CD4-positive, alpha-beta T cell treated with Interleukin-17A for 4 hours (primary cell): Measurements from ENCODE around the gene RGS3.

ENCODE experiments used
- DNase-seq: peaks from one replicate; pipeline ENCODE4 v3.0.0-alpha.2; 2020; ENCODE audit warnings: mixed read lengths

RGS3 gene

DNA sequence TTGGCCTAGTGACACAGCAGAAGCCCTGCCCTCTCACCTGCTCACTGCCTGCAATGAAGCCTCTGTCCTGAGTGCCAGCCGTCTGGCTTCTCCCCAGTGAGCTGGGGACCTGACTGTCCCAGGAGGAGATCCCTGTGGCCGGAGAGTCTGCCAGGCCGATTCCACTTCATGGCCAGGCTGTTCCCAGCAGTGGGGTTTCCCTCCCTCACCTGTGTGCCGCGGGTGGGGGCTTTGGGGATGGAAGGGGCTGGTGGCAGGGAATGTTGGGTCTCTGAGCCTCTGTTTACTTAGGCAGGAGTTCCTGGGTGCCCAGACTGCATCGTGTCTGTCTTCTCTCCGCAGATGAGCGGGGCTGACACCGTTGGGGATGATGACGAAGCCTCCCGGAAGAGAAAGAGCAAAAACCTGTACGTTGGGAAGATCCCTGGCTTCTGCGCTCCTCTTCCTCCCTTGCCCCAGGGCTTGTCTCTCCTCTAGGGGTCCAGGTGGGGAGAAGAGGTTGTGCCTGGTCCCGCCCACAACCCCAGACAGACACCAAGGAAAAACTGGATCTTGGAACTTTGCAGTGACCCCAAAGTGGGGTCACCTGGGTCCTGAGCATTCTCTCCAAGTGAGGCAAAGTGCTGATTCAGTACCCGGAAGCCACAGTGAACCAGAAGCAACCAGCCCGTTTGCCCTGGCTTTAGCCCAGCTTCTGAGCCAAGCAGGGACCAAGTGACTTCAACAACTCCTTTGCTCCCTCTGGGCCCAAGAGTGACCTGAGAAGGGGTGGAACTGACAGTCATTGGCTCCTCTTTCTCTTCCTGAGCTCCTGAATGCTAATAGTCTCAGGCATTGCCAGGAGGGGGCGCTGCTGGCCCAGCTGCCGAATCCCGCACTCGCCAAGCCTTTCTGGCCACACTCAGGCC is 127.7 kb downstream of the RGS3 start:
- peak; percentile 65 for DNase-seq

DNA sequence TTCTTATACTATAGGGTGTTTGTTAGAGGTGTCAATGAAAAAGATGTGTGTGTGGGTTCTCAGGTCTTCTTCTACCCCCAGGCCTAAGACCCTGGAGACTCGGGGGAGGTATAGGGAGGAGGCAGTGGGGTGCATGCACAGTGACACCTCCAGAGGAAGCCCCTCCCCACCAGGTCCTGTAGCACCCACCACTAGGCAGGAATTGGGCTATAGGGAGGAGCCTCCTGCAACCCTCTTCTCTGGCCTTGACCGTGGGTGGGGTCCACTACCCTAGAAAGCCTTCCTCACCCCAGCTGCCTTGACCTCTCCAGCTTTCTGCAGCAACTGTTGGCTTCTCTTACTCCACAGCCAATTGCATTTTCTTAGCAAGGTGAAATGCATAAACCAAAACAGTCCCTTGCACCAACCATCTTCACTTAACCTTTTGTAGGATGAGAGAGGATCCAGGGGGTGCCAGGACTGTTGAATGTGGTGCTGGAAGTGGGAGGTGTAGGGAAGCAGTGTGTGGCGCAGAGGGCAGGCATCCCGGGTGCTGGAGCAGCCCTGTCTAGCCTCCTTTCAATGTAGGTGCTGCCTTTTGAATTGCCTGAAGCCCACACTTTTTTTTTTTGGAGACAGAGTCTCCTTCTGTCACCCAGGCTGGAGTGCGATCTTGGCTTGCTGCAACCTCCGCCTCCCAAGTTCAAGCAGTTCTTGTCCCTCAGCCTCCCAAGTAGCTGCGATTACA is 128.5 kb downstream of the RGS3 start:
- DNase-seq: no peak

DNA sequence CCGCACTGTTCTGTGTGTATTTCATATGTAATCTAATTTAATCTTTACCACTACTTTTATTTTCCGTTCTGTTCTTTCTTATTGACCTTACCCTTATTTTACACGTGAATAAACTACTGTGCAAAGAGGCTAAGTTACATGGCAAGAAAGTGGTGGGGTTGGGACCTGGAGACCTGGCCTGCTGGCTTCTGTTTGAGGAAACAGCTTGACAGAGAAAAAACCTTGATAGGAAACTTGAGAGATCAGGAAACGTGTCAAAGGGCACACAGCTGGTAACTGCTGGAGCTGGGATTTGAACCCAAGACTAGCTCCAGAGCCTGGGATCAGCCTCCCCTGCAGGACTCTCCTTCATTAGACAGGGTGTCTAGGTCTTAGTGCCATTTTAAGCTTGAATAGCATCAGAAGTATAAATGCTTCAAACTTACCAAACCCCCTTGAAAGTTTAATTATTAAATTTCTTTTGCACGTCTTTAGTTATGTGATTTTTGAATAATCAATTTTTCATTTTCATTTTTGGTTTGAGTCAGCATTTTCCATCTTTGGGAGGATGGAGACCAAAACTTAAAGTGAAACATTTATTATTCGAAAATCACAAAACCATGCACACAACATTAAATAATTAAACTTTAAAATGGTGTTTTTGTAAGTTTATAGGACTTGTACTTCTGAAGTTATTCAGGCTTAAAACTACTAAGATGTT is 129.5 kb downstream of the RGS3 start:
- DNase-seq: no peak

DNA sequence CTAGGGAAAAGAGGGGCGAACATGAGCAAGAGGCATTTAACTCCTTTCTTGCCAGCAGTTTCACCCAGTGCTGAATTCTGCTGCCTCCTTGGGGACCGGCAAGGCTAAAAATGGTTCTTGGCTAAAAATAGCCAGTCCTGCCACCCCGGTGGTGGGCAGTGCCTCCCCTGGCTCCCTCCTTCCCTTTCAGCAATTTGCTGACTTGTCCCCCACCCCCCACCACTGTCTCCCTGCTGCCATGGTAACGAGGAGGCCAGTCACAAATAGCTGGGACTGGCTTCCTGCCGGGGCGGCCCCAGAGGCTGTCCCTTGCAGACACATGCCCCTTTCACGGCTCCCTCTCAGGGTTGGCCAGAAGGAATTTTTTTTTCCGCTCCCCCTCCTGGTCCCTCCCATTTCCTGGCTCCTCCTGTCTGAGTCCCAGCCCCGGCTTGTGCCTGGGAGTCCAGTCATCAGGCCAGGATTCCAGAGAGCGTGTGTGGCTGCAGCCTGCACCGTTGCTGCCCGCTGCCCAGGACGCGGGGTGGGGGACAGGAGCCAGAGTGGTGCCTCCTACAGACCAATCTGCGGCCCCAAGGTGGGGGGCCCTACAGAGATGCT is 130.3 kb downstream of the RGS3 start:
- DNase-seq: no peak

DNA sequence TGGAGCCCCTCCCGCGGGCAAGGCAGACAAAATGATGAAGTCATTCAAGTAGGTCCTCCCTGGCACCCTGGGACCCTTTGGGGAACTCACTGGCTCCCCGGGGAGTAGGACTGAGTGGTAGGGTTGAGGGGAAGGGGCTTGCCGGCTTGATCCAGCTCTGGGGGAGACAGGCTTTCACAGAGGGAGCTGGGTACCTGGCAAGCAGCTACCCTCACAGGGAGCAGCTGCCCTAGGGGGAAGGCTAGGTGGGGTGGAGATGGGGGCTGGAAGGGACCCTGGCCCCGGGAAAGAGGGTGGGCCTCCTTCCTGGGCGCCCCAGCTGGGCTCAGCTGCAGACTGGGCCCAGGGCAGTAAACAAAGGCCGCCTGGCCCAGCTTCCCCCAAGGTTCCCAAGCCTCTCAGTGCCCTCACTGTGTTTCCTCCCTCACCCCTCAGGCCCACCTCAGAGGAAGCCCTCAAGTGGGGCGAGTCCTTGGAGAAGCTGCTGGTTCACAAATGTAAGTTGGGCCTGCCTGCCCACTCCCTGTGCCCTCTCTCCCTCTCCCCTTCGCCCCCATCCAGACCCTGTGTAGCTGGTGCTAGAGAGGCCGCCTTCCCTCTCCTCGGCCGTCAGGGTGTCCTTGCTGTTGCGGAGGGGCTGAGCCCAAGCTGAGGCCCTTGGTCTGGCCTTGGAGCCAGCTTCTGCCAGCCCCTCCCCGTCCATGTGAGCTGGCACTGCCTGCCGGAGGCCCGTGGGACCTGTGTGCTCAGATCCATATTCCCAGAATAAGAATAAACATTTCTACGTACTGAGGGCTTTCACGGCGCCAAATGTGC is 131.2 kb downstream of the RGS3 start:
- DNase-seq: no peak

DNA sequence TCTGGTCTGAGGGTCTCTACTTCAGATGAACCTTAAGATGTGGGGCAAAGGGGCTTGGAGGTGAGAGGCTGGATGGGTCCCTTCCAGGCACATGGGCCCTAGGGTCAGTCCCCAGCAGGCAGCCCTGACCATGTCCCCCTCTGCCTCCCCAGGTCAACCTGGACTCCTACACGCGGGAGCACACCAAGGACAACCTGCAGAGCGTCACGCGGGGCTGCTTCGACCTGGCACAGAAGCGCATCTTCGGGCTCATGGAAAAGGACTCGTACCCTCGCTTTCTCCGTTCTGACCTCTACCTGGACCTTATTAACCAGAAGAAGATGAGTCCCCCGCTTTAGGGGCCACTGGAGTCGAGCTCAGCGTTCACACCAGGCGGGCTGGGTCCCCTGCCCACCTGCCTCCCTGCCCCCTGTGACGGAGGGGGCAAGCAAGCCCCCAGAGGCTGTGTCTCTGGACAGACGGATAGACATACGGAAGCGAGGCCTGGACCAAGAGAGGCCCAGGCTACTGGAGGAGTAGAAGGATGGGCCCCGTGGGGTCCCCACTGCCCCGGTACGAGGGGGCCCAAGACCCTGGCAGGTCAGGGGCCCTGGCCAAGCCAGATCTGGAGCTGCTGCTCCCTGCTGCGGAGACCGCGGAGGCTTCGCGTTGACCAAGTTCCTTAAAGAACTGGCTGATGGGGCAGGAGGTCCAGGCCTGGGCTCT is 133.2 kb downstream of the RGS3 start:
- DNase-seq: no peak

DNA sequence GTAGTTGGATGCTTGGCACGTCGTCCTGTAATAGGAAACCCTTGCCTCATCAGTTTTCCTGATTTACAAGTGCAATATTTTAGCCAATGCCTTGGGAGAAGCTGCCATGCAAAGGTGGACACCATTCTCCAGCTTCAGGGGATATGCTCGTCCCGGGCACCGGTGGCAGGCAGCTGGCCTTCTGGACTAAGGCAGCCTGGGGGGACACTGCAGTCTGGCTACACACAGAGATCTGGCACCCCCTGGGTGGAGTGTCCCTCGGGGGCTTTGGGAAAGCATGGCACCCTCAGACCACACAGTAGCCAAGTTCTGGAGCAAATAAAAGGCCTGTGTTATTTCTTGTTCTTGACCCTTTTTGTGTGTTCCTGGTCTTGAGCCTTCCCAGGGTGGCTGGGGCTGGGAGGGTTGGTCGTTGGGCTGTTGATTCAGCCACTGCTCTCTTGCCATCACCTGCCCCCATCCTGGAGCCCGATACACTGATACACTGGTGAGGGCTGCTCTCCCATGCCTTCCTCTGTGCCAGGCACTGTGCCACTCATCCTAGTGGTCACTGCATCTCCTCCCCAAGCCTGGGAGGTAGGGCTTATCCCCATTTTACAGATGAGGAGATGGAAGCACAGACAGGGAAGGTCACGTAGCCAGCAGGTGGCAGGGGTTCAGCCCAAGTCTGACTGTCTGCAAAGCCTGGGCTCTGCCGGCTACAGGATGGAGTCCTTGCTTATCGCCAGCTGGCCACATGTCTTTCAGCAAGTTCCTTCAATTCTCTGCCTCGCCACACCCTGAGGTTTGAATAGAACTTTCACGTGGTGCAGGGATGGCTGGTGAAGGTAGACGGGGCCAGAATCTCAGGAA is 134.1 kb downstream of the RGS3 start:
- DNase-seq: no peak

DNA sequence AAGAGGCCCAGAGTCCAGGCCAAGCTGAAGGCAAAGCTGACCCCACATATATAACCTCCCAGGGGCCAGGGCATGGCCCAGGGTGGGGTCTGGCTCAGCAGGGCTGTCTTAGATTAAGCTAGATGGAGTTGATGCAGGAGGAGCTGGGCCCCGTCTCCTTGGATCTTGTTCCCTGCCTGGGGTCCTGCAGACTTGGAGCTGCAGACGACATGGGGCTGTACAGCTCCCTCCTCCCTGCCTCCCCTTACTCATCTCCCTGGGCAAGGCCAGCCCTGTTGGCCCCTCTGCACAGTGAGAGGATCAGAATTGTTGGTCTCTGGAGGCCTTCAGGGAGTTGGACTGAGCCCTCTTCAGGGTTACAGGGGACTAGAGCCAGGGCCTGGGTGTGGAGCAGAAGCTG is 134.9 kb downstream of the RGS3 start:
- no peak for DNase-seq

DNA sequence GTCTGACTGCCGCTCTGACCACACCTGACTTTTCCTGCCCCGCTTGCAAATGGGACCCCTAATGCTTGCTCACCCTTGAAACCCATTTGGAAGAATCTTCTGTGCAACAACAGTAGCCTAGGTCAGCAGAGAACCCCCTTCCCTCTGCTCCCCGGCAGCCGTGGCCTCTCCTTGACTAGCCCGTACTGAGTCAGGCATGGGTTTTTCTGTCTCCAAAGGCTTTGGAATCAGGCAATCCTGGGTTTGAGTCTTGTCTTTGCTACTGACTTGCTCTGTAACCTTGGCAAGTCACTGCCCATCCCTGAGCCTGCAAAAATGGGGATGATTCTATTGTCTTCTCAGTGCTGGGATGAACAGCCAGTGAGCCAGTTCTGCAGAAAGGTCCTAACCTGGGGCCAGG is 135.4 kb downstream of the RGS3 start:
- DNase-seq: no peak

DNA sequence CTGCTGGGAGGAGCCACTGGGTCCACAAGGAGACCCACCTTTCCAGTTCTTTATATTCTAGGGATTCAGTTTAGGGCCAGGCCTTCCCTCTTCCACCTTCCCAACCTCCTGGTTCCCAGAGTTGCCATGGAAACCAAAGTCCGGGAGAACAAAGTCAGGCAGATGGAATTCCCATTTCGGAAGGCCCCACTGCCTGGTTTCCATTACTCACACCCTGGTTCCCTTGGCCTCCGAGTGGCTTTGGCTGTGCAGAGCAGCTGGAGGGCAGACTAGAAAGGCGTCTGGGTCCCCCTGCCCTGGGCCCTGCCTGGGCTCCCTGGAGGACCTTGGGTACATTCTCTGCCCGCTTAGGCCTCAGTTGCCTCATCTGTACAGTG is 136.1 kb downstream of the RGS3 start:
- no peak for DNase-seq

DNA sequence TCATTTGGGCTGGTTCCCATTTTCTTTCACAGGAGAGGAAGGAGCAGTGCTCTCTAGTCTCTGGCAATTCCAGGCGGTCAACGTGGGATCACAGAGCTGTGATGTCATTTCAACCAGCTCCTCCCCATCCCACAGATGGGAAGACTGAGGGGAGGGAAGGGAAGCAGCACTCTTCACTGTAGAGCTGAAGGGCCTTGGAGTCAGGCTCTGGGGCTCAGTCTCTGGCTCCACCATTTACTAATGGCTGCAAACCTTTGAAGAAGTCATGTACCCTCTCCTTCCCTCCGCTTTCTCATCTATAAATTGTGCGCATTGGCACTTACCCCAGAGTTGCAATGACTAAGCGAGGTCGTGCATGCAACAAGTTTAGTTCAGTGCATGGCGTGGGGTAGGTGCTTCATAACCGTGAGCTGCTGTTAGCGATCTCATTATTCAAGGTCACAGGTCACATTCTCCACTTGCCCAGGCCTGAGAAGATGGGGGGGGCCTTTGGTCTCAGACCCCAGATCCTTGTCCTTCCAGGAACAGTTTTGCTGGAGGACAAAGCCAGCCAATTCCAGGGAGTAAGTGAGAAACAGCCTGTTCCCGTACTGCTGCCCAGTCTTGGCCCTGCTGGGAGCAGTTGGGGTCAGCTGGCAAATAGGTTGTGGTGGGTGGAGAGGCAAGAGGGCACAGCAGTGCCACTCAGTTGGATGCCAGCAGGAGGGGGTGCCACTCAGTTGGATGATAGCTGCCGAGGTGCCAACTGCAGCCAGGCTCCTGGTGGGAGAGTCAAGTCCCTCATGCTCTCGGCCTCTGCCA is 136.7 kb downstream of the RGS3 start:
- no peak for DNase-seq

DNA sequence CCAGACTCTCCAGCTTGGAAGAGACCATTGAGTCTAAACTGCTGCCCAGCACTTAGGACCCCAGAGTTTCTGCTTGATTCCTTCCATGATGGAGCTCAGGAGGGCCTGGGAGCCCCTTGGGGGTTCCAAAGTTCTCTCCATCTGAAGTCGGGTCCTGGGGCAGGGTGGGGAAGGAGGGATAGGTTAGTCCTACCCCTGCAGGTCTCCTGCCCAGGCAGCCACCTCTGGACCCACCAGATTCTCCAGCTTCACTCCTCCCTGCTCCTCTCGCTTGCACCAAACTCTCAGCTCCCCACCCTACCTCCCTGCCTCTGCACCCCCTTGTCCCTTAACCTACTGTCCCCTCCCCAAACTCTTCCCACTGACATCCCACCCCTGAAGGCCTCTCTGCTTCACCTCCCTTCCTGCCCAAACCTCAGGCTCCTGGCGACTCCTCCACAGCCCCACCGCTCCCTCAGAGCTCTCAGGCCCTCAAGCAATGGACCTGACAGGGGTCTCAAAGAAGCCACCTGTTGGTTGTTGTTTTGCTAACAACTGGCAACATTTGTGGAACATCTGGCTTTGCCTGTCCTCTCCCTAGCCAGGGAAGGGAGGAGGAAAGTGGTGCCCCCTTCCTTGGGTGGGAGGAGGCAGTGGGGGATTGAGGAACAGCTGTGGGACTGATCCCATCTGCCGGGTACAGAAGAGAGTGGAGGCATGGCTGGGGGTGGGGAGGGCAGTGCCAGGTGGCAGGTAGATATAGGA is 137.5 kb downstream of the RGS3 start:
- no peak for DNase-seq

DNA sequence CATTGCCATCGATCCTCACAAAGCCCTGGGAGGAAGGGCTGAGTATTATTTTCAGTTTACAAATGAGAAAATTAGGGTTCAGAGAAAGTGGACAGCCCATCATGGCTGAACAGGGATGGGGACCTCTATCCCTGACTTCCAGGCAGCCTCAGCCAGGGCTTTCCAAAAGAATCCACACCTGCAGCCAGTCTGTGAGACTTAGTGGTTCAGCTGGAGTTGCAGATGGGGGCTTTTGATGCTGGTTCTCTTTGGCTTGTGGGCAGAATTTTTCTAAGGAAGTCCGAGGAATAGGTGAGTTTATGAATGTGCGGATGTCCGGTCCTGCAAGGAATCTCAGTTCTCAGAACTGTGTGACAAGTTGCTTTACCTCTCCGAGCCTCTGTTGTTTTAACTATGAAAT is 138.1 kb downstream of the RGS3 start:
- no peak for DNase-seq

DNA sequence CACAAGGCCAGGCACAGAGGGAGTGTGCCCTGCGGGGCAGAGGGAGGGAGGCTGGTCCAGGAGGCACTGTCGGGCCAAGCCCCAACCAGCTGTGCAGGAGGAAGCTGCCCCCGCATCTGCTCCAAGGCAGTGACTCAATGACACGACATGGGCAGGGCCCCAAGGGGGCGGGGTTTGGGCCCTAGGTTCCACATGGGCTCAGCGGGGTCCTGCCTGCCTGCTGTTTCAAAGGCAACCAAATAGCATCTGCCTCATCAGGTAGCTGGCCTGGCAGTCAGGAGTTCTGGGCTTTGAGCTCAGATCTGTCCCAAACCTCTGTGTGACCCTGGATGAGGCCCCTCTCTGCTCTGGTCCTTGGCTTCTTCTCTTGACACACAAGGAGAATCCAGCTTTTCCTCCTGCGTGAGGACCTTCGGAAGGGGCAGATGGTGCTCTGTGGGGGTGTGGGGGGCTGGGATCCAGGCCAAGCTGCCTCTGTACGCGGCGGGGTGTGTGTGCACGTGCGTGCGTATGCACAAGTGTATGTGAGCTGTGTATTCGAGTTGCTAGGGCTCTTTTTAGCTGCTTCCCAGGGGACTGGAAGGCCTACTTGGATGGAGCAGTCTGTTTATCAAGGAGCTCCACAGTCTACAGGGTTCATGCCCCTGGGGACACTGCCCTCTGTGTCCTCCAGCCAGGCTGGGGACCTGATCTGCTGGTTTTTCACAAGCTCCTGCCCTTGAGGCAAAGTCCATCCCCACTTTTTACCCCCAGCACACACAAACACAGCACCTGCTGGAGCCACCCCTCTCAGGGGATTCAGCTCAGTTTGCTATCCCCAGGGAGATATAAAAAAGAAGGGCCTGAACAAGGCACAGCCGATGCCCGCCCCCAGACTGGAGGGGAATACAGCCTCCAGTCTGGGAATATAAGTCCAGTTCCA is 138.9 kb downstream of the RGS3 start:
- peak; percentile 27 for DNase-seq

DNA sequence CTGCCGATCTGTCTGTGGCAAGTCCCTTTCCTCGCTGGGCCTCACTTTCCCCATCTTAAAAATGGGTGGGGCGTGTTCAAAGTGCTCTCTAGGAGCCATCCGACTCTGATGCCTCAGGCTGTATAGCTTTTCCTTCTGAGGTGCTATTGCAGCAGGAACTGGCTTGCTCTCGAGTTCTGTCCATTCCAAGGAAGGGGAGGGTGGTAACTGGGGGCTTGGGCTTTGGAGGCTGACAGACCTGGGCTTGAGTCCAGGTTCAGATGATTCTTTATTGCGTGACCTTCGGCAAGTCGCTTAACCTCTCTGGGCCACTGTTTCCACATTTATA is 139.5 kb downstream of the RGS3 start:
- DNase-seq: no peak

DNA sequence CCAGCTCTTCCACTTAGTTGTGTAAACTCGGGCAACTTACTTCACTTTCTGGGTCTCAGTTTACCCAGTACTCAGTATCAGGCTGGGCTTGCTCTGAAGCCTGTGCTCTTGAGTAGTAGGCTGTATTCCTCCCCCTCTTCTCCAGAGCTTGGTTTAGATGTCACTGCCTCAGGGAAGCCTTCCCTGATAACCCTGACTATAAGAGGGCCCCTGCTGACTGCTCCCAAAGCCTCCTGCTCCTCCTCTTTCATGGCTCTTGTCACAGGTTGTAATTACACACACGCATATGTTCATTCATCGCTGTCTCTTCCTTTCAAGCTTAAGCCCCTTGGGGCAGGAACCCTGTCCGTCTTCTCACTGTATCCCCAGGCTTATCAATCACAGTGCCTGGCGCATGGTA is 140.2 kb downstream of the RGS3 start:
- DNase-seq: no peak

DNA sequence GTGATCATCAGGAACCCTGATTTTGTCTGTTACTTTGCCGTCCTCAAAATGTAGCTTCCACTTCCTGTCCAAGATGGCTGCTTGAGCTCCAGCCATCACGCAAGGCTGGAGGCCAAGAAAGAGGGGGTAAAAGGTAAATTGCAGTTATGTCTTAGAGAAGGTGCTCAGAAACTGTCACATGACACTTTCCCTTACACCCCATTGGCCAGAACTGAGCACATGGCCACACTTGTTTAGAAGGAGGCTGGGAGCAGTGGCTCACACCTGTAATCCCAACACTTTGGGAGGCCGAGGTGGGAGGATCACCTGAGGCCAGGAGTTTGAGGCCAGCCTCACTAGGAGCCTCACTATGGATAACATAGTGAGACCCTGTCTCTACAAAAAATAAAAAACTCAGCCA is 140.9 kb downstream of the RGS3 start:
- DNase-seq: no peak

DNA sequence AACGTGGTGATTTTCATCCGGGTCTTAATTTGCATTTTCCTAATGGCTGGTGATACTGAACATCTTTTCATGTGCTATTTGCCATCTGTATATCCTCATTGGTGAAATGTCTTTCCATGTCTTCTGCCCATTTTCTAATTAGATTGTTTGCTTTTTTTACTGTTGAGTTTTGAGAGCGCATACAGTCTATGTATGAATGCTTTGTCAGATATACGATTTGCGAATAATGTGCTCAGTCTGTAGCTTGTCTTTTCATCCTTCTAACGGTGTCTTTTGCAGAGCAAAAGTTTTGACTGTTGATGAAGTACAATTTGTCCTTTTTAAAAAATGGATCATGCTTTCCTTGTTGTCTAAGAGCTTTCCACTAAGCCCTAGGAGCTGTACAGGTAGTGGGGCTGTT is 143.0 kb downstream of the RGS3 start:
- DNase-seq: no peak
